HFF-Myc (cell line): ENCODE data around the gene BARHL2.

Experiments
- DNase-seq: peaks from one replicate; pipeline ENCODE4 v3.0.0-alpha.2; 2011; ENCODE audit warnings: low read depth; ENCODE audit errors: extremely low read depth
- H3K4me3 ChIP-seq: replicated peaks from 2 replicates; pipeline ENCODE4 v1.5.1; 2011; ENCODE audit warnings: low read depth, mild to moderate bottlenecking, control low read depth, low read length
- CTCF ChIP-seq: IDR thresholded peaks from 2 replicates; pipeline ENCODE4 v1.5.1; 2012; ENCODE audit warnings: mild to moderate bottlenecking, low read depth, low read length, control low read depth; ENCODE audit errors: missing control alignments

BARHL2 gene

GRCh38 chr1:90724926-90725656, 8.0 kb upstream of the BARHL2 start:
- TF ChIP-seq CTCF = no peak
- DNase-seq = no peak
- H3K4me3 ChIP-seq = no peak overlapping the region

GRCh38 chr1:90724361-90724760, 7.3 kb upstream of the BARHL2 start:
- TF ChIP-seq CTCF = no peak
- no peak for DNase-seq
- no peak overlapping the region for H3K4me3 ChIP-seq

GRCh38 chr1:90723590-90724108, 6.5 kb upstream of the BARHL2 start:
- no peak overlapping the region for H3K4me3 ChIP-seq
- peak; percentile 37 for TF ChIP-seq CTCF
- no peak for DNase-seq

GRCh38 chr1:90722874-90723589, 5.9 kb upstream of the BARHL2 start:
- no peak for DNase-seq
- TF ChIP-seq CTCF = no peak
- H3K4me3 ChIP-seq = no peak overlapping the region

DNA sequence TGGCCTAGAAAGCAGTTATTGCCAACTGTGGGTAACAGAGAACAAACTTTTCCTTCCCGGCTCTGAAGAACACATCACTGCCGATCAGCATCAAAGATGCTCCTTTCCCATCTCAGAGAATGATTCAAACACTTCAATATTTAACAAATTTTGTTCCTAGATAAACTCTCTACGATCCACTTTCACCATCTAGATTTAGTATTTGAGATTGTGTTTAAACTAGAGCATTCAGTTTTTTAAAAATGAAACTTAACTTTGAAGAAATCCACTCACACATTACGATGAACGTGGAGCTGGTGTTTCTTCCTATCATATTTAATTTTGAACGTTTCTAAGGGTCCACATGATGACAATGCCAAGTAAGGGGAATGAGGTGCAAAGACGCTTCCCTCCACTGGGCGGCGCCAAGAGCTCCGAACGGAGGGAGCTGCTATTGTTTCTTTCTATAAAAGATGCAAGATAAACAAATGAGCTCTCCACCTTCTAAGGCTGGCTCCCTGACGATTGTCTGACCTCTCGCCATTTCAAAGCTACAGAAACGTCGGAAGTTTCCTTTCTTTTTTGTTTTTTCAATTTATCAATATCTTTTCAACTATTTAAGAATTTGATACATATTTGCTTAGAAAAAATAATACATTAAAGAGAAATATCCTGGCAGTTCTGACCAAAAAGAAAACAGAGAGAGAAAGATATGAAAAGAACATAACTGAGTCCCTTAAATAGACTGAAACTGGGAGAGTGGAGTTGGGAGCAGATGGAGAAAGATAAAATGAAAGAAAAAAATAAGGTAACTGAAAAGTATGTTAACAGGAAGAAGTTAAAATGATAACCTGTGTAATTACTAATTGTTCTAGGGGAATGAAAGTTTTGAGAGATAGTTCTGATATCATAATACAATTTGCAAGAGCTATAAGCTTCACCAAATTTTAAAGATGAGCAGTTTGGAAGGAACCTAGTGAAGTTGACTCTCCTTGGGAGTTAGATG, 4.4 kb upstream of the BARHL2 start:
- DNase-seq = peak; percentile 11
- no peak overlapping the region for H3K4me3 ChIP-seq
- peak; percentile 92 for TF ChIP-seq CTCF

DNA sequence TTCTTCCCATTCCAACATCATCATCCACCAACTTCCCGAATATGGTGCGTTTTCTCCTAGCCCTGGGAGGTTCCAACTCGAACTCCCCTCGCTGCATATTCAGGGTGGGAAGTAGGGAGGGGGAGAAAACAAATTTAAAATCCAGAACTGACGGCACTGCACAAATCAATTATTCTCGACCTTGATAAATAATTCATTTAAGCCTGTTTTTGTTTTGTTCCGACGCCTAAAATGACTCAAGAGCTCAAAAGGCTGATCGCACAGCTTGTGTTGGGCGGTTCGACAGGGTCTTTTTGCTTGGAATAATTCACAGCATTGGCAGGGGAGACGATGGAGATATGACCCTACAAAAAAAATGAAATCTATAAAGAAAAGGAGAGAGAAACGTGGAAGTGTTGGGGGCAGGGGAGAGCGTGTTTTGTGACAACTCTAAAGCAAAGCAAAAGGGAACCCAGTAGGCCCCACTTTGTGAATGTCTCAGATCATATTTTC, 3.1 kb upstream of the BARHL2 start:
- no peak for TF ChIP-seq CTCF
- no peak overlapping the region for H3K4me3 ChIP-seq
- no peak for DNase-seq
